Renal cortex interstitium (tissue), 11 donors: ENCODE measurements around the gene DPYD. TPM values are rescaled to one million over a fixed set of nuclear protein-coding genes. Genes with fewer than 3 reads are reported as not detected.

Experiments used
- DNase-seq, 11 donors: peaks; one replicate each; pipeline ENCODE4 v3.0.0-alpha.2; 2013; ENCODE audit warnings: low read depth in 9 of 11, low spot score in 4 of 11; ENCODE audit errors: extremely low read depth in 1 of 11
- polyA plus RNA-seq, 3 donors: library from polyadenylated mRNA; unstranded; fragments of 120-200 nt; gene quantifications; one replicate each; pipeline ENCODE4 v1.2.1, GENCODE V29; 2013; ENCODE audit not compliant: insufficient read length in 3 of 3

The DPYD gene
- polyA plus RNA-seq, 3 donors = 11.6 to 13.0 (median 13.0) TPM

GRCh38 chr1:97307151-97307550 is 613.7 kb downstream of the DPYD start:
- no peak for DNase-seq

- no peak for DNase-seq
Observed at GRCh38 chr1:97306504-97306903, 614.3 kb downstream of the DPYD start.

GRCh38 chr1:97304366-97304765 is 616.5 kb downstream of the DPYD start:
- DNase-seq = peak in 1 of 11 donors; percentile 1

GRCh38 chr1:97298966-97299365 is 621.9 kb downstream of the DPYD start:
- no peak for DNase-seq

- DNase-seq = no peak
Observed at GRCh38 chr1:97297611-97298010, 623.2 kb downstream of the DPYD start.

GRCh38 chr1:97281962-97282361 is 638.9 kb downstream of the DPYD start:
- DNase-seq = no peak

- no peak for DNase-seq
Observed at GRCh38 chr1:97277891-97278654, 642.8 kb downstream of the DPYD start.

- peak in 6 of 11 donors; percentile 3 to 22 (median 8) for DNase-seq
Observed at GRCh38 chr1:97271916-97272788, 648.7 kb downstream of the DPYD start.

- DNase-seq = no peak
Observed at GRCh38 chr1:97270508-97271307, 650.1 kb downstream of the DPYD start.

- DNase-seq = no peak
Observed at GRCh38 chr1:97265630-97266029, 655.2 kb downstream of the DPYD start.

- no peak for DNase-seq
Observed at GRCh38 chr1:97262842-97263241, 658.0 kb downstream of the DPYD start.

GRCh38 chr1:97258597-97258996 is 662.2 kb downstream of the DPYD start:
- DNase-seq = no peak

GRCh38 chr1:97254731-97255463 is 665.9 kb downstream of the DPYD start:
- no peak for DNase-seq

- no peak for DNase-seq
Observed at GRCh38 chr1:97252925-97253324, 667.9 kb downstream of the DPYD start.

- DNase-seq = no peak
Observed at GRCh38 chr1:97252076-97252475, 668.8 kb downstream of the DPYD start.

- no peak for DNase-seq
Observed at GRCh38 chr1:97247196-97247595, 673.6 kb downstream of the DPYD start.

- DNase-seq = no peak
Observed at GRCh38 chr1:97245682-97246081, 675.2 kb downstream of the DPYD start.

- DNase-seq = no peak
Observed at GRCh38 chr1:97245026-97245425, 675.8 kb downstream of the DPYD start.
